Esophagus squamous epithelium (tissue), 4 donors: Measurements from ENCODE around the gene PIP4K2C.

ENCODE experiments used
- CTCF ChIP-seq, 6 experiments: fragments of 450-650 bp in 4 of 6; fragments of 200-600 bp in 2 of 6; sonication (generic) in 2 of 6; IDR thresholded peaks; one replicate each; pipeline ENCODE4 v1.5.1; 2016 to 2019; ENCODE audit warnings: antibody characterized with exemption in 6 of 6, mild to moderate bottlenecking in 4 of 6, moderate library complexity in 4 of 6
- POLR2A ChIP-seq, 4 donors: fragments of 450-650 bp; IDR thresholded peaks; one replicate each; pipeline ENCODE4 v1.6.1; 2017; ENCODE audit warnings: antibody characterized with exemption in 4 of 4, mild to moderate bottlenecking in 4 of 4, moderate library complexity in 3 of 4

- TF ChIP-seq CTCF (IDR thresholded peaks at IDR 0.05) (no peak), POLR2A (IDR thresholded peaks at IDR 0.05) (no peak)
These were observed 12.9 kb downstream of the PIP4K2C start for GRCh38 chr12:57603815-57604453.
